ENCODE data around the gene RPL38. TPM values are rescaled to one million over a fixed set of nuclear protein-coding genes. Genes with fewer than 3 reads are reported as not detected.

The RPL38 gene
- total RNA-seq, 1 donor from 2014 or later: 393 TPM

- no peak overlapping the region for H2AFZ ChIP-seq (replicated peaks)
- H3K36me3 Mint-ChIP-seq: peaks cover 2% of the 10 kb centered on the region
- H3K4me1 Mint-ChIP-seq: peaks cover 31% of the 10 kb centered on the region
- H4K20me1 ChIP-seq (ENCODE audit: low read depth): peaks cover 2% of the 10 kb centered on the region
- no peak overlapping the region for H3K4me2 ChIP-seq
- peaks cover 4% of the 10 kb centered on the region for H3F3A ChIP-seq (ENCODE audit: low read depth)
- no peak overlapping the region for H3K9ac ChIP-seq
- no peak for TF ChIP-seq EZH2 (IDR thresholded peaks at IDR 0.05)
- TF ChIP-seq EZH2phosphoT487 (IDR thresholded peaks at IDR 0.05): no peak
- TF ChIP-seq, protein P1, sequence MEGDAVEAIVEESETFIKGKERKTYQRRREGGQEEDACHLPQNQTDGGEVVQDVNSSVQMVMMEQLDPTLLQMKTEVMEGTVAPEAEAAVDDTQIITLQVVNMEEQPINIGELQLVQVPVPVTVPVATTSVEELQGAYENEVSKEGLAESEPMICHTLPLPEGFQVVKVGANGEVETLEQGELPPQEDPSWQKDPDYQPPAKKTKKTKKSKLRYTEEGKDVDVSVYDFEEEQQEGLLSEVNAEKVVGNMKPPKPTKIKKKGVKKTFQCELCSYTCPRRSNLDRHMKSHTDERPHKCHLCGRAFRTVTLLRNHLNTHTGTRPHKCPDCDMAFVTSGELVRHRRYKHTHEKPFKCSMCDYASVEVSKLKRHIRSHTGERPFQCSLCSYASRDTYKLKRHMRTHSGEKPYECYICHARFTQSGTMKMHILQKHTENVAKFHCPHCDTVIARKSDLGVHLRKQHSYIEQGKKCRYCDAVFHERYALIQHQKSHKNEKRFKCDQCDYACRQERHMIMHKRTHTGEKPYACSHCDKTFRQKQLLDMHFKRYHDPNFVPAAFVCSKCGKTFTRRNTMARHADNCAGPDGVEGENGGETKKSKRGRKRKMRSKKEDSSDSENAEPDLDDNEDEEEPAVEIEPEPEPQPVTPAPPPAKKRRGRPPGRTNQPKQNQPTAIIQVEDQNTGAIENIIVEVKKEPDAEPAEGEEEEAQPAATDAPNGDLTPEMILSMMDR (IDR thresholded peaks at IDR 0.05): no peak
- H3K27ac ChIP-seq: no peak overlapping the region
- peaks cover 25% of the 10 kb centered on the region for H3K27me3 ChIP-seq
- no peaks in the 10 kb centered on the region for H3K79me2 ChIP-seq (ENCODE audit: low read depth)
- H3K4me3 ChIP-seq: no peak overlapping the region
- H3K4me3 Mint-ChIP-seq: no peak overlapping the region
- no peaks in the 10 kb centered on the region for H3K9me3 ChIP-seq (ENCODE audit: low read depth)
- peaks cover 10% of the 10 kb centered on the region for H3K4me1 ChIP-seq
- H3K9me3 Mint-ChIP-seq: no peaks in the 10 kb centered on the region
- DNase-seq (ENCODE audit: low spot score): no peak
- H3K27ac Mint-ChIP-seq: no peak overlapping the region
- no peaks in the 10 kb centered on the region for H3K36me3 ChIP-seq
- peaks cover 13% of the 10 kb centered on the region for H3K27me3 Mint-ChIP-seq (ENCODE audit: insufficient read depth, low read depth)
Observed at GRCh38 chr17:74217888-74218287, 14.4 kb downstream of the RPL38 start.

DNA sequence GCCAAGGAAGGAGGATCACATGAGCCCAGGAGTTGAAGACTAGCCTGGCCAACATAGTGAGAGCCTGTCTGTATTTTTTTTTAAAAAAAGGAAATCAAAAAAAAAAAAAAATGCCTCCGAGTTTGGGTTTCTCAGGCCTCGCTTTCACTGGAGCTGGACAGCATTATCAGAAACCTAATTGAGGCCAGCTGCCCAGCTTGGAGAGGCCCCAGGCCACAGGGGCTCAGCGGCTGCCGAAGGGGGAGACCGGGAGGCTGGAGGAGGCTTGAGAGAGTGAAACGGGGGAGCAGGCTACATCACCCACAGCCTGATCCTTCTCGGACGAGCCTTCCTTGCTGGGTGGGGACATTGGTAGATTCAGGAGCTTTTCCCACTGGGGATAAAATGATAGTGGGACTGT, 15.0 kb downstream of the RPL38 start:
- H3F3A ChIP-seq (ENCODE audit: low read depth): no peaks in the 10 kb centered on the region
- H3K27me3 ChIP-seq: peaks cover 19% of the 10 kb centered on the region
- Mint-ChIP-seq H3K36me3 (peaks cover 2% of the 10 kb centered on the region), H3K4me1 (peaks cover 27% of the 10 kb centered on the region), H3K4me3 (no peak overlapping the region), H3K9me3 (no peaks in the 10 kb centered on the region), H3K27me3 (ENCODE audit: insufficient read depth, low read depth) (peaks cover 13% of the 10 kb centered on the region), H3K27ac (no peak overlapping the region)
- H3K4me3 ChIP-seq: no peak overlapping the region
- DNase-seq (ENCODE audit: low spot score): no peak
- H3K9ac ChIP-seq: no peak overlapping the region
- no peaks in the 10 kb centered on the region for H3K79me2 ChIP-seq (ENCODE audit: low read depth)
- H3K4me2 ChIP-seq: no peak overlapping the region
- H3K4me1 ChIP-seq: peaks cover 10% of the 10 kb centered on the region
- H3K9me3 ChIP-seq (ENCODE audit: low read depth): no peaks in the 10 kb centered on the region
- no peaks in the 10 kb centered on the region for H4K20me1 ChIP-seq (ENCODE audit: low read depth)
- H3K36me3 ChIP-seq: no peaks in the 10 kb centered on the region
- H3K27ac ChIP-seq: no peak overlapping the region
- TF ChIP-seq EZH2 (IDR thresholded peaks at IDR 0.05) (no peak), EZH2phosphoT487 (IDR thresholded peaks at IDR 0.05) (no peak)
- TF ChIP-seq, protein P1 (IDR thresholded peaks at IDR 0.05): no peak
- no peak overlapping the region for H2AFZ ChIP-seq (replicated peaks)

GRCh38 chr17:74219576-74220133, 16.2 kb downstream of the RPL38 start:
- Histone ChIP-seq H3K4me2 (no peak overlapping the region), H3K27me3 (peaks cover 7% of the 10 kb centered on the region), H3K9ac (no peak overlapping the region), H4K20me1 (ENCODE audit: low read depth) (no peaks in the 10 kb centered on the region), H3K79me2 (ENCODE audit: low read depth) (no peaks in the 10 kb centered on the region), H3K27ac (no peak overlapping the region), H3F3A (ENCODE audit: low read depth) (no peaks in the 10 kb centered on the region), H2AFZ (replicated peaks) (no peak overlapping the region), H3K4me3 (no peak overlapping the region), H3K36me3 (no peaks in the 10 kb centered on the region), H3K4me1 (no peaks in the 10 kb centered on the region), H3K9me3 (ENCODE audit: low read depth) (no peaks in the 10 kb centered on the region)
- no peak for TF ChIP-seq EZH2 (IDR thresholded peaks at IDR 0.05)
- TF ChIP-seq, protein P1 (IDR thresholded peaks at IDR 0.05): no peak
- Mint-ChIP-seq H3K27me3 (ENCODE audit: insufficient read depth, low read depth) (peaks cover 13% of the 10 kb centered on the region), H3K27ac (no peak overlapping the region), H3K4me1 (peaks cover 28% of the 10 kb centered on the region), H3K36me3 (peaks cover 2% of the 10 kb centered on the region), H3K9me3 (no peaks in the 10 kb centered on the region), H3K4me3 (no peak overlapping the region)
- no peak for DNase-seq (ENCODE audit: low spot score)
